HEK293T (cell line): ENCODE data around the gene SERPINA7.

Experiments
- CTCF ChIA-PET: fragments of 350-600 bp; formaldehyde crosslinking; extraction: SDS; loops from one replicate; lab custom pipeline; 2021; ENCODE audit warnings: antibody characterized with exemption, inconsistent platforms; lab: Yijun Ruan, JAX
- POLR2A ChIA-PET: fragments of 350-600 bp; formaldehyde crosslinking; extraction: SDS; loops from one replicate; lab custom pipeline; 2020; ENCODE audit warnings: antibody characterized with exemption, inconsistent platforms; lab: Yijun Ruan, JAX
- DNase-seq: peaks from one replicate; pipeline ENCODE4 v3.0.0; 2012; ENCODE audit warnings: mixed read lengths; ENCODE audit errors: extremely low spot score
- ARNT ChIP-seq: fragments of 450-650 bp; IDR thresholded peaks from 2 replicates; pipeline ENCODE4 v1.6.1; 2017; ENCODE audit warnings: mild to moderate bottlenecking
- BHLHE40 ChIP-seq: fragments of 450-650 bp; IDR thresholded peaks from 2 replicates; pipeline ENCODE4 v1.6.1; 2016; ENCODE audit warnings: mild to moderate bottlenecking, moderate library complexity, borderline replicate concordance
- CTBP1 ChIP-seq: fragments of 450-650 bp; IDR thresholded peaks from 2 replicates; pipeline ENCODE4 v1.6.1; 2016; ENCODE audit warnings: borderline replicate concordance
- ELF4 ChIP-seq: fragments of 450-650 bp; IDR thresholded peaks from 2 replicates; pipeline ENCODE4 v1.6.1; 2017; ENCODE audit warnings: antibody characterized with exemption
- FOXA1 ChIP-seq: fragments of 450-650 bp; IDR thresholded peaks from 2 replicates; pipeline ENCODE4 v1.6.1; 2016; ENCODE audit warnings: mild to moderate bottlenecking
- FOXK2 ChIP-seq: fragments of 450-650 bp; IDR thresholded peaks from 2 replicates; pipeline ENCODE4 v1.6.1; 2016; ENCODE audit warnings: mild to moderate bottlenecking
- FOXM1 ChIP-seq: fragments of 450-650 bp; IDR thresholded peaks from 2 replicates; pipeline ENCODE4 v1.6.1; 2017; ENCODE audit warnings: mild to moderate bottlenecking, borderline replicate concordance
- HDGF ChIP-seq: fragments of 450-650 bp; IDR thresholded peaks from 2 replicates; pipeline ENCODE4 v1.6.1; 2017; ENCODE audit warnings: antibody characterized with exemption, borderline replicate concordance
- L3MBTL2 ChIP-seq: fragments of 450-650 bp; conservative IDR thresholded peaks from 2 replicates; pipeline ENCODE4 v1.6.1; 2016; ENCODE audit warnings: mild to moderate bottlenecking
- LEF1 ChIP-seq: fragments of 450-650 bp; IDR thresholded peaks from 2 replicates; pipeline ENCODE4 v1.6.1; 2017; ENCODE audit warnings: mild to moderate bottlenecking, borderline replicate concordance
- NFRKB ChIP-seq: fragments of 450-650 bp; IDR thresholded peaks from 2 replicates; pipeline ENCODE4 v1.6.1; 2016; ENCODE audit warnings: mild to moderate bottlenecking, moderate library complexity
- SP1 ChIP-seq: fragments of 450-650 bp; IDR thresholded peaks from 2 replicates; pipeline ENCODE4 v1.6.1; 2017
- SUZ12 ChIP-seq: fragments of 450-650 bp; IDR thresholded peaks from 2 replicates; pipeline ENCODE4 v1.6.1; 2016; ENCODE audit warnings: mild to moderate bottlenecking
- TARDBP ChIP-seq: fragments of 450-650 bp; IDR thresholded peaks from 2 replicates; pipeline ENCODE4 v1.6.1; 2016
- ZNF384 ChIP-seq: fragments of 450-650 bp; IDR thresholded peaks from 2 replicates; pipeline ENCODE4 v1.6.1; 2016
- TF ChIP-seq, protein P1 (sequence below): fragments of 450-650 bp; IDR thresholded peaks from 2 replicates; pipeline ENCODE4 v1.6.1; 2016

SERPINA7 gene

DNA sequence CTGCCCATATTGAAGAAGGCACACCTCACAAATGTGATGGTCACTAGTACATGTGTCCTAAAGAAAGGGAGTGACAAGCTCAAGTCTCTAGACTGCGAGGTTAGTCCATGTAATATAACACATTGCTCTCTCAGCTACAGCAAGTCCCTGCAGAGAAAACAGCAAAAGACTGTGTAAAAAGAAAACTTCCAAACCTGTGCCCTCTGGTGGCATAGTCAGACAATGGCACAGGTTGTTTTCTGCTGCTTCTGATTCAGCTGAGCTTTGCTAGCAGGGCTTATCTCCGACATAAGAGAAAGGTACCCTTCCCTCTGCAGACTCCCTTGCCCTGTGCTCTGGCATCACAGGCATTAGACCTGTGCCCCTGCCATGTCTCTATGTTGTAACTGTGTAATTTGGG is 1.4 kb upstream of the SERPINA7 start:
- ChIA-PET POLR2A (no interaction called here), CTCF (interaction anchor here (0.9 to 1.6 kb wide), 2 partner anchors 65 to 375 kb away, joined by 3 read pairs; no protein-coding TSS in a partner anchor)

GRCh38 chrX:106037835-106038473 is 573 bp downstream of the SERPINA7 start:
- no peak for DNase-seq
- TF ChIP-seq LEF1 (no peak), SUZ12 (no peak), ELF4 (no peak), BHLHE40 (no peak), L3MBTL2 (no peak), CTBP1 (no peak), FOXA1 (no peak), ARNT (no peak), ZNF384 (no peak), TARDBP (no peak), SP1 (no peak), HDGF (no peak), FOXM1 (no peak), FOXK2 (no peak), NFRKB (no peak)
- TF ChIP-seq, protein P1, sequence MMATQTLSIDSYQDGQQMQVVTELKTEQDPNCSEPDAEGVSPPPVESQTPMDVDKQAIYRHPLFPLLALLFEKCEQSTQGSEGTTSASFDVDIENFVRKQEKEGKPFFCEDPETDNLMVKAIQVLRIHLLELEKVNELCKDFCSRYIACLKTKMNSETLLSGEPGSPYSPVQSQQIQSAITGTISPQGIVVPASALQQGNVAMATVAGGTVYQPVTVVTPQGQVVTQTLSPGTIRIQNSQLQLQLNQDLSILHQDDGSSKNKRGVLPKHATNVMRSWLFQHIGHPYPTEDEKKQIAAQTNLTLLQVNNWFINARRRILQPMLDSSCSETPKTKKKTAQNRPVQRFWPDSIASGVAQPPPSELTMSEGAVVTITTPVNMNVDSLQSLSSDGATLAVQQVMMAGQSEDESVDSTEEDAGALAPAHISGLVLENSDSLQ: no peak
- ChIA-PET POLR2A (no interaction called here), CTCF (no interaction called here)

More for the DNA sequence above, 1.4 kb upstream of the SERPINA7 start:
- TF ChIP-seq LEF1 (no peak), BHLHE40 (no peak), L3MBTL2 (no peak), SUZ12 (no peak), FOXK2 (no peak), HDGF (no peak), NFRKB (no peak), FOXM1 (no peak), ARNT (no peak), SP1 (no peak), CTBP1 (no peak), ZNF384 (no peak), TARDBP (no peak), ELF4 (no peak), FOXA1 (no peak)
- TF ChIP-seq, protein P1: no peak
- DNase-seq: peak; percentile 52

DNA sequence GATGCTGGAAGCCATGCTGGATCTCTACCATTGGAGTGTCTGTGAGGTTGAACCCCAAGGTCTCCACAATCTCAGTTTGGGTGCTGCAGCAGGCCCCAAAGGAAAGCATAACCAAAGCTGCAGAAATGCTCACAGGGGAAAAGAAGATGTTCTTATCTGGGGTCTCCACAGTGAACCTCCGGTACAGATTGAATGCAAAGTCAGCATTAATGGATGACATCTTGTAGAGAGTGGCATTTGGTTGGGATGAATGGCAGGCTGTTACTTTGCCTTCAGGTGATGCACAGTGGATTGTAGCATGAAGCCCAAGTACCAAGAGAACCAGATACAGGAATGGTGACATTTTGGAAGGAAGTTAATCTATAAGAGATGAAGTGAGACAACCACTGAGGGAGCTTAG is 1.8 kb downstream of the SERPINA7 start:
- CTCF ChIA-PET: no interaction called here

GRCh38 chrX:106035064-106035463 is 3.5 kb downstream of the SERPINA7 start:
- DNase-seq: peak; percentile 47
- ChIA-PET POLR2A (no interaction called here), CTCF (no interaction called here)
- TF ChIP-seq ZNF384 (no peak), FOXA1 (no peak), TARDBP (no peak), SP1 (no peak)

More for the DNA sequence above, 1.8 kb downstream of the SERPINA7 start:
- TF ChIP-seq, protein P1: no peak
- TF ChIP-seq L3MBTL2: no peak
- TF ChIP-seq TARDBP: no peak
- TF ChIP-seq BHLHE40: no peak
- TF ChIP-seq ARNT: no peak
- TF ChIP-seq FOXM1: no peak
- TF ChIP-seq CTBP1: no peak
- no peak for TF ChIP-seq NFRKB
- TF ChIP-seq FOXA1: no peak
- TF ChIP-seq FOXK2: no peak
- TF ChIP-seq SP1: no peak
- POLR2A ChIA-PET: no interaction called here
- DNase-seq: no peak

DNA sequence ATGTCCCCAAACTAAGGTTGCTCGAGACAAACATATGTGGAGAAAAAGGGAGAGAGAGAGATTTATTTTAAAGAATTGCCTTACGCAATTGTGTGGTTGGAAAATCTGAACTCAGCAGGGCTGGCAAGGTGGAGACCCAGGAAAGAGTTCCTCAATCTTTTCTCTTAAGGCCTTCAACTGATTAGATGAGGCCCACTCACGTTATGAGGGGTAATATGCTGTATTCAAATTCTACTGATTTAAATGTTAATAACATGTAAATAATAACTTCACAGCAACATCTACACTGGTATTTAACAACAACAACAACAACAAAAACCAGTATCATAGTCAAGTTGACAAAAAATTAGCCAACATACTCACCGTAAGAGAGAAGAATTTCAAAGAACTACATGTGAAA is 14.6 kb downstream of the SERPINA7 start:
- no peak for DNase-seq
- no peak for TF ChIP-seq L3MBTL2
- TF ChIP-seq SUZ12: no peak
- TF ChIP-seq NFRKB: no peak
- no peak for TF ChIP-seq LEF1
- TF ChIP-seq TARDBP: no peak
- no peak for TF ChIP-seq HDGF
- TF ChIP-seq FOXM1: no peak
- TF ChIP-seq BHLHE40: no peak
- TF ChIP-seq, protein P1: no peak
- TF ChIP-seq FOXA1: no peak
- TF ChIP-seq FOXK2: no peak
- TF ChIP-seq SP1: no peak
- no peak for TF ChIP-seq CTBP1
- no peak for TF ChIP-seq ELF4
- TF ChIP-seq ZNF384: no peak
- no peak for TF ChIP-seq ARNT
- ChIA-PET POLR2A (no interaction called here), CTCF (no interaction called here)
